ENCODE data around the gene STIM2. TPM values are rescaled to one million over a fixed set of nuclear protein-coding genes. Genes with fewer than 3 reads are reported as not detected.
"Not testable (repeated sequence)": the region's sequence is repeated elsewhere in the genome, so short reads cannot be mapped to it uniquely, and the experiment has no call there.

The STIM2 gene
- total RNA-seq, 1 experiment from 2014 or later = 15.5 TPM

- TF ChIP-seq CTCF (conservative IDR thresholded peaks at IDR 0.05; ENCODE audit: low read depth, low read length) (no peak), EZH2 (IDR thresholded peaks at IDR 0.05; ENCODE audit: low read length, unreplicated experiment) (no peak), EZH2phosphoT487 (IDR thresholded peaks at IDR 0.05; ENCODE audit: borderline replicate concordance, low read length) (no peak)
- DNase-seq = no peak
- ATAC-seq = no peak
- no peaks in the 10 kb centered on the region for H4K20me1 ChIP-seq (ENCODE audit: low read length)
- no peaks in the 10 kb centered on the region for H3K9me2 ChIP-seq (replicated peaks; ENCODE audit: low read length)
- no peaks in the 10 kb centered on the region for H3K36me3 ChIP-seq (ENCODE audit: low read depth, low read length)
- BruUV-seq (replicated peaks) = no TSS peak
- H3K4me2 ChIP-seq (ENCODE audit: low read length) = no peak overlapping the region
- H3F3A ChIP-seq (ENCODE audit: low read length, unreplicated experiment) = no peaks in the 10 kb centered on the region
- H3K79me2 ChIP-seq (ENCODE audit: low read length) = no peaks in the 10 kb centered on the region
- H3K4me3 ChIP-seq (ENCODE audit: low read length) = no peak overlapping the region
- intact Hi-C loops (cut with micrococcal nuclease) = no loop called here
- no peak overlapping the region for H3K9ac ChIP-seq (ENCODE audit: low read length)
- POLR2A ChIA-PET (ENCODE audit: unreplicated experiment) = no interaction called here
- H3K9me3 ChIP-seq (ENCODE audit: low read length) = no peaks in the 10 kb centered on the region
- H3K4me1 ChIP-seq (ENCODE audit: insufficient read depth, low read length) = no peaks in the 10 kb centered on the region
- H3K27me3 ChIP-seq (ENCODE audit: low read length) = no peaks in the 10 kb centered on the region
- CTCF ChIA-PET = no interaction called here
- H3K27ac ChIP-seq (ENCODE audit: low read length) = no peak overlapping the region
- H2AFZ ChIP-seq (ENCODE audit: low read length) = no peak overlapping the region
Observed at GRCh38 chr4:26821031-26821430, 39.6 kb upstream of the STIM2 start.

- Histone ChIP-seq H3K4me3 (ENCODE audit: low read length) (no peak overlapping the region), H3K27me3 (ENCODE audit: low read length) (no peaks in the 10 kb centered on the region), H3K9me3 (ENCODE audit: low read length) (no peaks in the 10 kb centered on the region), H3K4me2 (ENCODE audit: low read length) (no peak overlapping the region), H3K27ac (ENCODE audit: low read length) (no peak overlapping the region), H3K4me1 (ENCODE audit: insufficient read depth, low read length) (no peaks in the 10 kb centered on the region), H3K36me3 (ENCODE audit: low read depth, low read length) (no peaks in the 10 kb centered on the region), H3K9ac (ENCODE audit: low read length) (no peak overlapping the region), H3K79me2 (ENCODE audit: low read length) (no peaks in the 10 kb centered on the region), H3K9me2 (replicated peaks; ENCODE audit: low read length) (no peaks in the 10 kb centered on the region), H2AFZ (ENCODE audit: low read length) (no peak overlapping the region), H4K20me1 (ENCODE audit: low read length) (no peaks in the 10 kb centered on the region), H3F3A (ENCODE audit: low read length, unreplicated experiment) (no peaks in the 10 kb centered on the region)
- peak; percentile 7 for DNase-seq
- no TSS peak for BruUV-seq (replicated peaks)
- no peak for TF ChIP-seq EZH2phosphoT487 (IDR thresholded peaks at IDR 0.05; ENCODE audit: borderline replicate concordance, low read length)
- ATAC-seq = no peak
- ChIA-PET POLR2A (ENCODE audit: unreplicated experiment) (no interaction called here), CTCF (no interaction called here)
- intact Hi-C loops (cut with micrococcal nuclease) = no loop called here
Observed at GRCh38 chr4:26821677-26822503, 38.8 kb upstream of the STIM2 start.

- intact Hi-C loops (cut with micrococcal nuclease) = no loop called here
- DNase-seq (no peak), ATAC-seq (no peak)
- no peaks in the 10 kb centered on the region for H3K36me3 ChIP-seq (ENCODE audit: low read depth, low read length)
- no peak overlapping the region for H3K4me3 ChIP-seq (ENCODE audit: low read length)
- no TSS peak for BruUV-seq (replicated peaks)
- no peak overlapping the region for H2AFZ ChIP-seq (ENCODE audit: low read length)
- H3K27ac ChIP-seq (ENCODE audit: low read length) = no peak overlapping the region
- no peaks in the 10 kb centered on the region for H3K4me1 ChIP-seq (ENCODE audit: insufficient read depth, low read length)
- POLR2A ChIA-PET (ENCODE audit: unreplicated experiment) = no interaction called here
- CTCF ChIA-PET = no interaction called here
- H3F3A ChIP-seq (ENCODE audit: low read length, unreplicated experiment) = no peaks in the 10 kb centered on the region
- TF ChIP-seq EZH2phosphoT487 (IDR thresholded peaks at IDR 0.05; ENCODE audit: borderline replicate concordance, low read length) (no peak), CTCF (conservative IDR thresholded peaks at IDR 0.05; ENCODE audit: low read depth, low read length) (no peak), EZH2 (IDR thresholded peaks at IDR 0.05; ENCODE audit: low read length, unreplicated experiment) (no peak)
- no peaks in the 10 kb centered on the region for H3K27me3 ChIP-seq (ENCODE audit: low read length)
- no peaks in the 10 kb centered on the region for H4K20me1 ChIP-seq (ENCODE audit: low read length)
- H3K79me2 ChIP-seq (ENCODE audit: low read length) = no peaks in the 10 kb centered on the region
- no peak overlapping the region for H3K4me2 ChIP-seq (ENCODE audit: low read length)
- no peaks in the 10 kb centered on the region for H3K9me3 ChIP-seq (ENCODE audit: low read length)
- H3K9ac ChIP-seq (ENCODE audit: low read length) = no peak overlapping the region
- H3K9me2 ChIP-seq (replicated peaks; ENCODE audit: low read length) = no peaks in the 10 kb centered on the region
Observed at GRCh38 chr4:26822546-26822945, 38.1 kb upstream of the STIM2 start.

GRCh38 chr4:26822974-26823373 is 37.7 kb upstream of the STIM2 start:
- H3F3A ChIP-seq (ENCODE audit: low read length, unreplicated experiment); H3K4me3 ChIP-seq (ENCODE audit: low read length); BruUV-seq (replicated peaks); H3K9me3 ChIP-seq (ENCODE audit: low read length); CTCF ChIA-PET; H3K9me2 ChIP-seq (replicated peaks; ENCODE audit: low read length); DNase-seq; ATAC-seq; H3K27ac ChIP-seq (ENCODE audit: low read length); H3K4me1 ChIP-seq (ENCODE audit: insufficient read depth, low read length); H2AFZ ChIP-seq (ENCODE audit: low read length); H3K79me2 ChIP-seq (ENCODE audit: low read length); H3K27me3 ChIP-seq (ENCODE audit: low read length); intact Hi-C loops (cut with micrococcal nuclease); H3K36me3 ChIP-seq (ENCODE audit: low read depth, low read length); H3K4me2 ChIP-seq (ENCODE audit: low read length); H3K9ac ChIP-seq (ENCODE audit: low read length); H4K20me1 ChIP-seq (ENCODE audit: low read length); POLR2A ChIA-PET (ENCODE audit: unreplicated experiment): not testable (repeated sequence)

Data from PC-3 (cell line).